ENCODE results near the gene INTS1. TPM values are rescaled to one million over a fixed set of nuclear protein-coding genes. Genes with fewer than 3 reads are reported as not detected.
A peak's percentile ranks its signal among the peaks of the same experiment; 100 is the strongest.

The INTS1 gene
- total RNA-seq, 1 donor, result 66.2 TPM

DNA sequence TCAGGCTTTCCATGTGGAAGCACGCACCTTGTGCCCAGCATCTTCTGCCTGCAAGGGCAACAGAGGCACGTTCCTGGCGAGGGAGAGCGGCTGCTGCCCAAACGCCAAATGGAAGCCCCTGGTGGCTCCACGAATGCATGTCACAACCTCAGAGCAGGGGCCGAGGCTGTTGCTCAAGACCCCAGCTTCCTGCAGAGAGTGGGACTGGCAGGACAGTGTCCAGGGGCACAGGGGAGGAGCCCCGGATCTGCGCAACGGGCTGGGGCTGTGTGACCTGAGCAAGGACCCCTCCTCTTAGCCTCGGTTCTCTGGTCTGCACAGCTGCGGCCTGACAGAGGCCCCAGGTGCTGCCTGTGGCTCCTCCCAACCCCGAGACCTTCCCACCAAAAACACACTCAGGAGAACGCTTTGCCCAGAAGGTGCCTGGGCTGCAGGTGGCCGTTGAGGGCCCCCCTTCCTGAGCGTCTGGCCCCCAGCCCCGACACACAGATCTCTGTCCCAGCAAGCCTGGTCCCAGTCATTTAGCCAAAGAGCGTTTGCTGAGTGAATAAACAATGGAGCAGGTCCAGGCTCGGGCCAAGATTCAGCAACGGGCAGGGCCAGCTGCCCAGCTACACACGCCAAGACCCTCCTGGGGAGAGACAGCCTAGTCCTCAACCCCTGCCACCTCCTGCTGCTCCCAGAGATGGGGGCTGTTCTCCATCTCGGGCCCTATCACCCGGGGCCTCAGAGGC lies 46.1 kb downstream of the INTS1 start:
- Histone ChIP-seq H3K4me3 (ENCODE audit: insufficient read depth, low read length) (peak overlapping the region; percentile 83), H2AFZ (ENCODE audit: low read length) (no peak overlapping the region), H3K36me3 (ENCODE audit: insufficient read depth, low read length) (no peaks in the 10 kb centered on the region), H3K9me3 (ENCODE audit: low read depth, low read length) (no peaks in the 10 kb centered on the region), H4K20me1 (ENCODE audit: insufficient read depth, low read length) (peaks cover 24% of the 10 kb centered on the region), H3K4me1 (ENCODE audit: insufficient read depth, low read length) (peaks cover 47% of the 10 kb centered on the region), H3K27ac (ENCODE audit: low read depth, low read length) (peak overlapping the region; percentile 85), H3K27me3 (ENCODE audit: insufficient read depth, low read length) (no peaks in the 10 kb centered on the region), H3K4me2 (ENCODE audit: insufficient read depth, low read length) (peak overlapping the region; percentile 95), H3K79me2 (ENCODE audit: insufficient read depth, low read length) (peaks cover 57% of the 10 kb centered on the region)
- DNase-seq (ENCODE audit: insufficient read length, low spot score, missing footprints), result peak; percentile 97
- no peak for TF ChIP-seq CTCF (IDR thresholded peaks at IDR 0.05; ENCODE audit: extremely low read depth, low read depth, low read length)

DNA sequence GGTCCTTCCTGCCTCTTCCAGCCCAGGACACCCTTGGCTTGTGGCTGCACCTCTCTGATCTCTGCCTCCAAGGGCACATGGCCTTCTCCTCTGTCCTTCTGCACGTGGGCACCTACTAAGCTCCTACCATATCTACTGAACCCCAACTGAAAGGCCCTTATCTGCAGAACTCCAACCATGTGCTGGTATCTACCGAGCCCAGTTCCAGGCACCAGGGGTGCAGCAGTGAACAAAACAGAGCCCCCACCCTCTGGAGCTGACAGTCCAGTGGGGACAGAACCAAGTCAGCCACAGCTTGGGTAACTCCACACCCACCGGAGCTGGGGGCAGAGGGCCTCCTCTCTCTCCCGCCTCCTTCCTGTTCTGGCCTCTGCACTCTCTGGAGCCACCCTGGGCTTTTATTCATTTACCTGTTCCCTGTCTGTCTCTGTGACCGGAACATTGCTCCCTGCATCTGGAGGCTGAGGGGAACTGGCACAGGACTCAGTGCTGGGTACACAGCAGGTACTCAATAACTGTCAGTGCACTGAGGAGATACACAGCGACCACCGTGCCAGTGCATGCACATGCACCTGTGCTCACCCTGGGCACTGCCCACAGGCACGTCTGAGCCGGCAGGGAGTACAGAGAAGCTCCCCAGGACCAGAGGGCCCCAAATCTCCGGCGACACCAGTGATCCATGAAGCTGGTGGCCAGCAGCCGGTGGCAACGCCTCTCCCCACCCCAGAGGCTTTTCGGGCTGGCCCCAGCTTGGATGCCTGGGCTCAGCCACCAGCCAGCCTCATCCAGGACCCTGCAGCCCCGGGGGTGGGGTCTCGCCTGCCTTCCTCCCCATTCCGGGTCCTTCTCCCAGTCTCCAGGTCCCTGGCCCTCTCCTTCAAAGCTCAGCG lies 46.9 kb downstream of the INTS1 start:
- TF ChIP-seq CTCF (IDR thresholded peaks at IDR 0.05; ENCODE audit: extremely low read depth, low read depth, low read length), result no peak
- no peak for DNase-seq (ENCODE audit: insufficient read length, low spot score, missing footprints)
- Histone ChIP-seq H4K20me1 (ENCODE audit: insufficient read depth, low read length) (peaks cover 24% of the 10 kb centered on the region), H3K27ac (ENCODE audit: low read depth, low read length) (peak overlapping the region; percentile 85), H3K4me1 (ENCODE audit: insufficient read depth, low read length) (peaks cover 43% of the 10 kb centered on the region), H3K4me3 (ENCODE audit: insufficient read depth, low read length) (peak overlapping the region; percentile 83), H2AFZ (ENCODE audit: low read length) (no peak overlapping the region), H3K9me3 (ENCODE audit: low read depth, low read length) (no peaks in the 10 kb centered on the region), H3K36me3 (ENCODE audit: insufficient read depth, low read length) (no peaks in the 10 kb centered on the region), H3K79me2 (ENCODE audit: insufficient read depth, low read length) (peaks cover 65% of the 10 kb centered on the region), H3K4me2 (ENCODE audit: insufficient read depth, low read length) (peak overlapping the region; percentile 95), H3K27me3 (ENCODE audit: insufficient read depth, low read length) (no peaks in the 10 kb centered on the region)

DNA sequence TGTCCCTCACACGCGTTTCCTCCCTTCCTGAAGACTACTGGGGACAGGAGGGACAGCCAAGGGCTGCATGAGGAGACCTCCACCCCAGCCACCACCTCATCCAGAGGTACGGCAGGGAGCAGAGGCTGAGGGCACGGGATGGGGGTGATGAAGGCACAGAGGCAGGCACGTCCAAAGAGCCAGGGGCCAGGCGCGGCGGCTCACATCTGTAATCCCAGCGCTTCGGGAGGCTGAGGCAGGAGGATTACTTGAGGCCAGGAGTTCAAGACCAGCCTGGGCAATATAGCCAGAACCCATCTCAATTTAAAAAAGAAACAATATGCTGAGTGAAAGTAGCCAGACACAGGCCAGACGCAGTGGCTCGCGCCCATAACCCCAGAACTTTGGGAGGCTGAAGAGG lies 48.2 kb downstream of the INTS1 start:
- Histone ChIP-seq H3K9me3 (ENCODE audit: low read depth, low read length) (no peaks in the 10 kb centered on the region), H3K4me3 (ENCODE audit: insufficient read depth, low read length) (no peak overlapping the region), H3K27ac (ENCODE audit: low read depth, low read length) (no peak overlapping the region), H3K79me2 (ENCODE audit: insufficient read depth, low read length) (peaks cover 78% of the 10 kb centered on the region), H2AFZ (ENCODE audit: low read length) (no peak overlapping the region), H3K4me2 (ENCODE audit: insufficient read depth, low read length) (no peak overlapping the region), H4K20me1 (ENCODE audit: insufficient read depth, low read length) (peaks cover 28% of the 10 kb centered on the region), H3K27me3 (ENCODE audit: insufficient read depth, low read length) (no peaks in the 10 kb centered on the region), H3K4me1 (ENCODE audit: insufficient read depth, low read length) (peaks cover 39% of the 10 kb centered on the region), H3K36me3 (ENCODE audit: insufficient read depth, low read length) (peaks cover 3% of the 10 kb centered on the region)
- no peak for DNase-seq (ENCODE audit: insufficient read length, low spot score, missing footprints)
- no peak for TF ChIP-seq CTCF (IDR thresholded peaks at IDR 0.05; ENCODE audit: extremely low read depth, low read depth, low read length)
